Dermis blood vessel endothelial cell (primary cell): ENCODE measurements around the gene C7orf33. TPM values are rescaled to one million over a fixed set of nuclear protein-coding genes. Genes with fewer than 3 reads are reported as not detected.
"Not testable (repeated sequence)": the region's sequence is repeated elsewhere in the genome, so short reads cannot be mapped to it uniquely, and the experiment has no call there.

Source experiments
- DNase-seq: peaks from one replicate; pipeline ENCODE4 v3.0.0; 2010
- total RNA-seq: library from RNA; depleted of rRNA; stranded (reverse); fragments of >200 nt; gene quantifications from 2 replicates; pipeline ENCODE4 v1.2.3, GENCODE V29; 2014

Gene C7orf33, protein sequence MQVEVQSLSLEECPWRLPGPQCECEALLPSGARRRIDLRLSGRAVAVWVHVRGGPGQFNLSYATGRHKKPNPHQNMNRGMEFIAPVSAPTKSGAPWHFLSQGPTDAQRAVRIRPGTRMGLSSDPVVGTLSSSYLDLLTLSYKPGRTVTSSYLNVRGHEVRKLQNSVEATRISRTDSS
- total RNA-seq: not detected in 2 replicates

DNA sequence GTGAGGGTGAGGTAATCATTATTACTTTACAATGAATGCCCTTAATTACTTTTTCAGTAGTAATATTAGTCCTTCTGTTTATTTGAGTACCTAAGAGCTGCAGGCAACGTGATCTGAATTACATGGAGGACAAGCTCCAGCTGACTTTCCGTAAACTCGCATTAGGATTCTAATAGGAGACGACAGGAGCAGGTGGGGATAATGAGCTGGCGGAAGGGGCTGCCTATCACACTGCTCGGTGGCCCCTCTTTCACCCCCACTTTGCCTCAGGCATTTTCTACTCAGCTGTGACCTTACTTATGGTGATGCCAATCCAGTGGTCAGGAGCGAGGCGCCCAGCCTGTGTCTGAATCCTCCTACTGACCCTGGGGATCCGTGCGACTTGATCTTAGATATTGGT, at the start of gene C7orf33:
Gene C7orf33, plus strand, starts transcription at position 296 of the 400 bp plus-strand sequence. CDS start 160 bp downstream, outside the sequence.
- no peak for DNase-seq

DNA sequence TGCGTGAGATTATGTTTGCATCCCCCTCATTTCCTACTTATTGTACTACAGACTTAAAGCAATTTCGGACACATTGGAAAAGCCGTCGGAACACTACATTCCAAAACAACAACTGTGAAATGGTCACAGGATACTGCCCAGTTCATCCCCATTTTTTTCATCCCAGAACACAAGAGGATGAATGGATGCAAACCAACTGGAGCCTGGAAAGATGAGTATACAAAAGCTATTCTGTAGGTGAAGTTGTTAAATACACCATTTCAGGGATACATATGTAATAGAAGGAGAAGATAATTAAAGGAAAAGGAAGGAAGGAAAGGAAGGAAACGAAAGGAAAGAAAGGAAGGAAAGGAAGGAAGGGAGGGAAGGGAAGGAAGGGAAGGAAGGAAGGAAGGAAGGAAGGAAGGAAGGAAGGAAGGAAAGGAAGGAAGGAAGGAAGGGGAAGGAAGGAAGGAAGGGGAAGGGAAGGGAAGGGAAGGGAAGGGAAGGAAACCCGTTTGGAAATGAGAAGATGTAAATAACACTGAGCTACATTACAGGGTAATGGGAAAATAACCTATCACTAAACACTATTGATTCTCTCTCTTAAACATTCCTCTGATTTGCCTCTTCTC, 48.6 kb upstream of the C7orf33 start:
- no peak for DNase-seq

DNA sequence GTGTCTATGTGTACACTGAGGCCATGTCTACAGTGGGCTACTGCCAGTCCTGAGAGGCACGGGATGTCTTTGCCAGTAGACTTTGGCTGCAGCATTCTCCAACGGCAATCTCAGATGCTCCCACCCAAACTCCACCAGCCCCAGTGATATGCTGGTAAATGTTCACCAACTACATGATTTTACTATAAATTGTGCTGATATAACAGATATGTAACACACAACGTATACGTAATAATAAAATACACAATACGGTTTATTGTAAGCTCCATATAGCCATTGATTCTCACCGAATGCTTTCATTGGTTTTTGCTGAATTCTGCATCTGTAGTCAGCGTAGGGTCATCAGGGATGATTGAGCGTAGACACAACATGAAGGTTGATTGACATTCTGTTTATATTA, 47.3 kb upstream of the C7orf33 start:
- no peak for DNase-seq

DNA sequence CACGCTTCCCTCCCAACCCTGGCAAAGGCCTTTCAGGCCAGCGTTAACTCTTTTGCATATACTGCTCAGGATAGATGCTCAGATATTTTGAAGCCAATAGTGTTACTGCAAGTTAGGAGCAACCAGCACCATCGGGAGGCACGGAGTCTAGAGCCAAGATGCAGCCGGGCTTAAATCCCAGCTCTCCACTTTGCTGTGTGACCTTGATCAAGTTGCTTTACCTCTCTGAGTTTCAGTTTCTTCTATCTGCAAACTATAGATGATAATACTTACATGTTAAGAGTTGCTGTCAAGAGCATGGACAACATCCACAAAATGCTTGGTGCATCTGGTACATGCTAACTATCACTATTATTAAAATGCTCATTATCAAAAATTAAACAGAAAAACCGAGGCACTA, 45.4 kb upstream of the C7orf33 start:
- DNase-seq: no peak

DNA sequence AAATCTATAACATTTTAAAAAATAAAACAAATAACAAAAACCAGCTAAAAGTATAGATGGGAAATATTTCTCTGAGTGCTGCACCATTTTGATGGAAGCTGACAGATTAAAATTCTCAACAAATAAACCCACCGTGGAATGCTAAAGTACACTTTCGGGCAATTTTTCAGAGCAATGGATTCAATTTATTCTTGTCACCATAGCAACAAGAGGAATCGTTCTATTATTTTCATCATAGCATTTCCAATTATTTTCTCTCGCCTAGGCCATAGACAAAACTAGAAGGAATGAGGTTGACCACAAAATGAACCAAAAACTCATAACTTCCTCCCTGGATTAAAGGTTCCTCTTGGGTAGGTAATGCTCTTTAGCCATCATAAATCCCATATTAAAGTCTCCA, 44.6 kb upstream of the C7orf33 start:
- no peak for DNase-seq

DNA sequence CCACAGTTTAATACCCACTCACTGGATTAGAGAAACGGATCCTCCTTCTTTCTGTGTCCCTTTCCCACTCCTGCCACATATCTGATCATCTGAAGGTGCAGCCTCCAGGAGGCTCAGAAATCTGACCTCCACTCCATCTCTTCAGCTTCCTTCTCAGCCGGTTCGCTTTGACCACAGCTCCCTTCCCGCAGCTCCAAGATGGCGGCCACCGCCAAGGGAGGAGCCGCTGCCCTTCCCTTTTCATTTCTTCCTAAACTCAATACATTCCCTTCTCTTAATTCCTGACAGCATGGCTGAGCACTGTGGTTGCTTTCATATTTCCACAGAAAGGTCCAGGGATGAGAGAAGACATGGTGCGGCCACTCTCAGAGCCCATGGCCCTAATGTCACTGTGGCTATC, 43.7 kb upstream of the C7orf33 start:
- DNase-seq: no peak

DNA sequence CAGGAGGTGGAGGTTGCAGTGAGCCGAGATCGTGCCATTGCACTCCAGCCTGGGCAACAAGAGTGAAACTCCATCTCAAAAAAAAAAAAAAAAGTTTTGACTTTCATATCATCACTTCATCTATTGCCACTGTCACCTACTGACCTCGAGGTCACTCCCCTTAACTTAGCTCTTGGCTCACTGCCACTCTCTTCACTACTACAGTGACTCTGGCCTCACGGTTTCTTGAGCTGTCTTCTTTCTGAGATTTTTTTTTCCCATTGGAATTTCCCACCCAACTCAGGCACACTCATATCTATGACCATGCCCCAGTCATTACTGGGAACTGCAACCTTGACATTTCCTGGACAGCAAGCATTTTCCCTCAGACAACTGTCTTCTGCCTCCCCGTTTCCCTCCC, 42.6 kb upstream of the C7orf33 start:
- no peak for DNase-seq

DNA sequence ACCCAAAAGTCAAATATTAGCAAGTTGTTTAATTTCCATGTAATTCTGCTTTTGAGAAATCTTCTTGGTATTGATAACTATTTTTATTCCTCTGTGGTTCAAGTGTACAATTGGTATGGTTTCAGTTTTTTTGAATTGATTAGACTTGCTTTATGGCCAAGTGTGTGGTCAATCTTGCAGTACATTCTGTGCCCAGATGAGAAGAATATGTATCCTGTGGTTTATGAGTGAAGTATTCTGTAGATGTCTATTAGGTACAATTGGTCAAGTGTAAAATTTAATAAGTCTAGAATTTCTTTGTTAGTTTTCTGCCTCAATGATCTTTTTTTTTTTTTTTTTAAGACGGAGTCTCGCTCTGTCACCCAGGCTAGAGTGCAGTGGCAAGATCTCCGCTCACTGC, 36.6 kb upstream of the C7orf33 start:
- no peak for DNase-seq

DNA sequence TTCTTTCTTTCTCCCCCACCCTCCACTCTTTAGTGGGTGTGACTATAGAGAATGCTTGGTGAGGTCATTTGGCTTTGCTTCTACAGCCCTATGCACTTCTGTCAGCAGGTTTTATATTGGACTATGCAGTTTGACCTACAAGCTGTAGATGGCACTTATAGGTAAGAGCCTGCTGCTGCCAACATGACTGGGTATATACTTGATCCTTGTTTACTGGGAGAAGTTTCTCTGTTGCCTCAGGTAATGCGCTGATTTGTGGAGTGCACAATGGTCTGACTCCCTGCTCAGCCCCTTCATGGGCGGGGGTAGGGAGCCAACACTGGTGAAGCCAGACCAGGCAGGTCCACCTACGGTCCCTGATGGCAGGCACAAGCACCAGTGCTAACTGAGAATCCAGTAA, 33.7 kb upstream of the C7orf33 start:
- DNase-seq: no peak

DNA sequence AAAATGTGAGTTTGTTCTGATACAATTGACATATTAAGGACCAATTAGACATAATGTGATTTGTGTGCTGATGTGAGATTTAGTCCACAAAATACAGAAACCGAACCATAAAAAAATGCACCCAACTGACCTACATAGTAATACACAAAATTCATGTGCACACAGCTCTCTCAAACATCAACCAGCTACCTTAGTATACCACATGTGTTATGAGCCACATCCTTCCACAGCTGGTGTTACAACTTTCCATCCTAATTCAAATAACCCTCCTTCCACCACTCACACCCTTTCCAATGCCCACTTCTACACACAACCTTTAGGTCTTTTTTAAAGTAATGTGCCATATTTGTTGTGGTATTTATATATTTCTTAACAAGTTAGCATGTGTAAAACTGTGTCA, 31.7 kb upstream of the C7orf33 start:
- no peak for DNase-seq

DNA sequence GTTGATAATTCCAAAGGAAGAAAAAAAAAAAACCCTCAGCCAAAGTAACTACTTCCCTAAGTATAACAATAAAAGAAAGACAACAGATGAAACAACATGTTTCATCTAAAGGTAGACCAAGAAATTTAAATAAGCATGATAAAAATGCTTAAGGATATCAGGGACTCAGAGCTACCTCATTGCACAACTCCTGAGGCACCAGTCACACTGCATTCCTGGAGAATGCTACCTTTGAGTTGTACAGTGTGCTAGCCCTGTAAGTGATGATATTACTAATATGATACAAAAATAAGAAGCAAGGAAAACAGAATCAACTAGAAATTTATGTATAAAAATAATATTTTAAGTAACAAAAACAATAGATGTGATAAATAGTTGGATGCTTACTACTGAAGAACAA, 29.5 kb upstream of the C7orf33 start:
- DNase-seq: no peak

DNA sequence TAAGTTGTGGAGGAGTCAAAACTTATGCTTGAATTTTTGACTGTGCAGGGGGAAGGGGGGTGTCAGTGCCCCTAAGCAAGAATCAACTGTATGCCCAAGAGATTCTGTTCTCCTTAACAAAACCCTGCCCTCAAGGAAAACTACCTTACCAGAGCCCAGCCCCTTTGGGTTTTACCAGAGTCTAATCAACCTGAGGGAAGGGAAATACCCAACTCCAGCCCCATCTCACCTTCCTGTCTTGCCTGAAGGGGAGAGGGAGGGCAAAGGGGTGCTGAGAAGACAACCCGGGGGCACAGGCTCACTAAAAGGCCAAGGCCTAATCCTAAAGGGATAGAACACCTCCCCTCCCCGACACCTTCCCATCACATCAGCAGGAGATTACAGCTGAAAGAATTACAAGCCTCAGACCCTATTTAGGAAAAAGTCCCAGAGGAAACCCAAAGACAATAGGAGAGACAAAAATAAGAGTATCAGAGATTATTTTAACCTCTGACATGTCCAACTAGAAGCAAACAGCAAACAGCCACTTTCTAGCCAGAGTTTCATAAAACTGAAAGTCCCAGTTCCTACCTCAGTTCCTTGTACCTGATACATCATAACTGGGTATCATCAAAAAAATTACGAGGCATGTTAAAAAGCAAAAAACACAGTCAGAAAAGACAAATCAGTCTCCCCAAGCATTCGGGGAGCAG, 26.8 kb upstream of the C7orf33 start:
- DNase-seq: no peak

DNA sequence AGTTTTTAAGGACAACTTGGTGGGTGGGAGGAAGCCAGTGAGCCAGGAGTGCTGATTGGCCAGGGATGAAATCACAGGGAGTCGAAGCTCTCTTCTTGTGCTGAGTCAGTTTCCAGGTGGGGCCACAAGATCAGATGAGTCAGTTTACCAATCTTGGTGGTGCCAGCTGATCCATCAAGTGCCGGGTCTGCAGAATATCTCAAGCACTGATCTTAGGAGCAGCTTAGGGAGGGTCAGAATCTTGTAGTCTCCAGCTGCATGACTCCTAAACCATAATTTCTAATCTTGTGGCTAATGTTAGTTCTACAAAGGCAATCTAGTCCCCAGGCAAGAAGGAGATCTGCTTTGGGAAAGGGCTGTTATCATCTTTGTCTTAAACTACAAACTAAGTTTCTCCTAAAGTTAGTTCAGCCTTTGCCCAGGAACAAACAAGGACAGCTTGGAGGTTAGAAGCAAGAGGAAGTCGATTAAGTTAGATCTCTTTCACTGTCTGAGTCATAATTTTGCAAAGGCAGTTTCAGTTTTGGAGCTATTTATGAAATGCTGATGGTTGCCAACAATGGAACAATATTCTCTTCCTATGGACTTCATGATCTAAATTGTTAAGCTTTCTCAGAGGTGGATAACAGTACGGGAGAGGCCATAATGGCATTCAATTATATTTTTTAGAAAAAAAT, 26.2 kb upstream of the C7orf33 start:
- DNase-seq: peak; percentile 63

DNA sequence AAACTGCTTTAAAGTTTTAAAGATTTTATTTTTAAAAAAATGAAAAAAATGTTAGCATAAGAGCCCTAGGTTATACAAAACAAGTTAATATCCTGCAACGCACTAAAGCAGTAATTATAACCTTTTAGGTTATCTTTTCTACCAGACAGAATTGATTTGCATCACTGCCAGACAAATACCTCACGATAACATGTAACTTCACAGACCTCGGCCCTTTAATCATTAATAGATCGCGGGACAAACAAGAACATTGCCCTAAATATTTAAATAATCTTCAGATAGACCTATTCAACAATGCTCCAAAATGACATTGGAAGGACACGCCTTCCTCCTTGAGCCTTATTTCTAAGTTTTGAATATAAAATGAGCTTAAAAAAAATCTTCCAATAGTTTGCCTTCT, 23.8 kb upstream of the C7orf33 start:
- DNase-seq: no peak

DNA sequence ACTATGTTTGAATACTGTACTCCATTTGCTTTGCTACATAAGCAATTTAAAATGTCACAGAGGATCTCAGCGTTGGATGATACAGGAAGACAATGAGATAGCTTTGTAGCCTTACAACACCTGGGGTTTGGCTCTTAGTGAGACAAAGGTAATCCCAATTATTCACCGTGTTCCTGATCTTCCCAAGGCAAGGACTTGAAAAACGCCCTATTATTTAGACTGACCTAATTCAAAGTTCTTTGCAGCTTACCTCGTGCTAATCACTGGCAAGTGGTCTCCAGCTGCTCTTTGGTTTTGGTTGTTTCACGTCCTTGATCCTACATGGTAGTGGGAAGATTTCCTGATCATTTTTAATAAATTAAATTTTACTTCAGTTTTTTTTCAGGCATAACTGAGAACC, 23.0 kb upstream of the C7orf33 start:
- DNase-seq: no peak

DNA sequence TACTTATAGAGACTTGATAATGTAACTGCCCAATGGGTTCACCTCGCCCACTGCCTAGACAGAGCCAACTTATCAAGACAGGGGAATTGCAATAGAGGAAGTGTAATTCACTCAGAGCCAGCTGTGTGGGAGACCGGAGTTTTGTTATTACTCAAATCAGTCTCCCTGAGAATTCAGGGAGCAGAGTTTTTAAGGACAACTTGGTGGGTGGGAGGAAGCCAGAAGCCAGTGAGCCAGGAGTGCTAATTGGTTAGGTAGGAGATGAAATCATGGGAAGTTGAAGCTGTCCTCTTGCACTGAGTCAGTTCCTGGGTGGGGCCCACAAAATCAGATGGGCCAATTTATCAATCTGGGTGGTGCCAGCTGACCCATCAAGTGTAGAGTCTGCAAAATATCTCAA, 20.1 kb upstream of the C7orf33 start:
- no peak for DNase-seq

DNA sequence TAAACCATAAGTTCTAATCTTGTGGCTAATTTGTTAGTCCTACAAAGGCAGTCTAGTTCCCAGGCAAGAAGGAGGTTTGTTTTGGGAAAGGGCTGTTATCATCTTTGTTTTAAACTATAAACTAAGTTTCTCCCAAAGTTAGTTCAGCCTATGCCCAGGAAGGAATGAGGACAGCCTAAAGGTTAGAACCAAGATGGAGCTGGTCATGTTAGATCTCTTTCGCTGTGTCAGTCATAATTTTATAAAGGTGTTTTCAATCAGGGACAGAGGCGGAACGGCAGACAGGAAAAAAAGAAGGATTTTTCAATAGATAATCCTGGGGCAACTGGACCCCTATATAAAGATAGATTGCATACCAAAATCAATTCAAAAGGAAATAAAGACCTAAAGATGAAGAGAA, 19.6 kb upstream of the C7orf33 start:
- DNase-seq: not testable (repeated sequence)

DNA sequence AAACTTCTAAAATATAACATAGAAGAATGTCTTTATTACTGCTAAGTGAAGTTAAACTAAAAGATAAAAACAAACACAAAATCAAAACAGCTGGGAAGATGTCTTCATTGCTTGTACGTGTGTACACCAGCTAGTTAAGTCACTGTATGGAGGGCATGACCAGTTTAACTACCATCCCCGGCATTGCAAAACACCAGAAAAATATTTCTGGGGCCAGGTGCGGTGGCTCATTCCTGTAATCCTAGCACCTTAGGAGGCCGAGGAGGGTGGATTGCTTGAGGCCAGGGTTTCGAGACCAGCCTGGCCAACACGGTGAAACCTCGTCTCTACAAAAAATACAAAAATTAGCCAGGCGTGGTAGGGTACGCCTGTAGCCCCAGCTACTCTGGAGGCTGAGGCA, 19.2 kb upstream of the C7orf33 start:
- DNase-seq: no peak

DNA sequence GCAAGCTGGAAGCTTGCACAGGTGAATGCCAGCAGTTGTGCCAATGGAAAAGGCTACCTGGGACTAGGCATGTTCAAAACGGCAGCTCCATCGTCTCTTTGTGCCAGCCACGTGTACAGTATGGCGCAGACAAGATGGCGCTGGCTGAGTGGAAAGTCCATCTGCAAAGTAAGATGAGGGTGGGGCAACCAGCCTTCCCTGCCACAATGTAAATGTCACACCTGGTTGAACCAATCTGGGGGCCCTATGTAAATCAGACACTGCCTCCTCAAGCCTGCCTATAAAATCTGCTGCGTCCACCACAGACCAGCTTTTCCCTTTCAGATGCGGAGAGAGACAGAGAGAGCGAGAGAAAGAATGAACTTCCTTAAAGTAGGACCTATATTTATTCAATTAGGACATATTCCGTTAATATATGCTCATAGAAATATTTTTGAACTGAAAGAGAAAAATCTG, 18.5 kb upstream of the C7orf33 start:
- no peak for DNase-seq

DNA sequence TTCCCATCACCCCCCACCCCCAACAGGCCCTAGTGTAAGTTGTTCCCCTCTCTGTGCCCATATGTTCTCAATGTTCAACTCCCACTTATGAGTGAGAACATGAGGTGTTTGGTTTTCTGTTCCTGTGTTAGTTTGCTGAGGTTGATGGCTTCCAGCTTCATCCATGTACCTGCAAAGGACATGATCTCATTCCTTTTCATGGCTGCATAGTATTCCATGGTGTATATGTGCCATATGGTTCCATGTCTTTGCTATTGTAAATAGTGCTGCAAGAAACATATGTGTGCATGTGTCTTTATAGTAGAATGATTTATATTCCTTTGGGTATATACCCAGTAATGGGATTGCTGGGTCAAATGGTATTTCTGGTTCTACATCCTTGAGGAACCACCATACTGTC, 17.0 kb upstream of the C7orf33 start:
- not testable (repeated sequence) for DNase-seq

DNA sequence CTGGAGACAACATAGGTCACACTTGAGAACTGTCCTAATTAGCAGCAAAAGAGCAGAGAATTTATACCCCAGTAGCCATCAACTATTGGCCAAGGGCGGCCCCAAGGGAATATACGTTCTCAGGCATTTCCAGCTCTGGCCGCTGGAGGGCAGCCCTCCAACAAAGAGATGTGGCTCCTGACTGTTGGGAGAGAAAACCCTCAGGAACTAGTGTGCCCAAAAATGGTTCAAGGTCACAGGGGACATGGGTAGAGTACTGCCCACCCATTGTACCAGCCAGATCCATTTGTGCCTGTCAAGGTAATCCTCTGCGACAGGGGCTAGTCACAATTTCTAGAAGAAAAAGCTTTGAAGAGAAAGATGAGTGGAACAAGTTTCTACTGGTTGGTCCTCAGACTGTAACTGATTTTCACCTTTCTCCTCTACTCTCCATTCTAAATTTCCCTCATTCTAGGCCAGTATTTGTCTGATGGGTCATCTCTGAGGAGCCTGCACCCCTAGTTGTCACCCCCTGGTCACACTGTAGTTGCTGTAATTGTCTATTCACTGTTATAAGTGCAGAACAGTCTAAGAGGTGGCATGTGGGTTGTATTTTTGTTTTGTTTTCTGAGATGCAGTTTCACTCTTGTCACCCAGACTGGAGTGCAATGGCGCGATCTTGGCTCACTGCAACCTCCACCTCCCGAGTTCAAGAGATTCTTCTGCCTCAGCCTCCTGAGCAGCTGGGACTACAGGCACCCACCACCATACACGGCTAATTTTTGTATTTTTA, 14.7 kb upstream of the C7orf33 start:
- peak; percentile 82 for DNase-seq

DNA sequence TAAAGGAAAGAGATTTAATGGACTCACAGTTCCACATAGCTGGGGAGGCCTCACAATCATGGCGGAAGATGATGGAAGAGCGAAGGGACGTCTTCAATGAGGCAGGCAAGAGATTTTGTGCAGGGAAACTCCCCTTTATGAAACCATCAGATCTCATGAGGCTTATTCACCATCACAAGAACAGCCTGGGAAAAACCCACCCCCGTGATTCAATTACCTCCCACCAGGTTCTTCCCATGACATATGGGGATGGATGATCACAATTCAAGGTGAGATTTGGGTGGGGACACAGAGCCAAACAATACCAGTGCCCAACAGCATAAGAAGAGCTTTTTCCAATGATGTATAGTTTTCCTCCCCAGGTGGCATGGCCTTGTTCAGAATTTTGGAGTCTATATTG, 11.2 kb upstream of the C7orf33 start:
- no peak for DNase-seq

DNA sequence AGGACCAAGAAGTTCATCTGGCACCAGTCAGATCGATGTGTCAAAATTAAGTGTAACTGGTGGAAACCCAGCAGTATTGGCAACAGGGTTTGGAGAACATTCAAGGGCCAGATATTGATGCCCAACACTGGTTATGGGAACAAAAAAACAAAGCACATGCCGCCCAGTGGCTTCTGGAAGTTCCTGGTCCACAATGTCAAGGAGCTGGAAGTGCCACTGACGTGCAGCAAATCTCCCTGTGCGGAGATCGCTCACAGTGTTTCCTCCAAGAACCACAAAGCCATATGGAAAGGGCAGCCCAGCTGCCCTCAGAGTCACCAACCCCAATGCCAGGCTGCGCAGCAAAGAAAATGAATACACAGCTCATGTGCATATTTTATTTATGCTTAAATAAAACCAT, 10.1 kb upstream of the C7orf33 start:
- no peak for DNase-seq
